Spinal cord (tissue), 10 donors: ENCODE measurements around the gene IL20RA. TPM values are rescaled to one million over a fixed set of nuclear protein-coding genes. Genes with fewer than 3 reads are reported as not detected.

Experiments used
- DNase-seq, 6 donors: peaks; one replicate each; pipeline versions ENCODE4 v3.0.0 to v3.0.0-alpha.2; 2013 to 2015; ENCODE audit warnings: low spot score in 6 of 6, low read depth in 4 of 6
- H3K27ac ChIP-seq: one replicate; pipeline ENCODE4 v1.5.1; 2013; ENCODE audit warnings: low read depth, low read length, control low read depth
- H3K27me3 ChIP-seq: one replicate; pipeline ENCODE4 v1.6.1; 2013; ENCODE audit warnings: low read length; ENCODE audit not compliant: control insufficient read depth, insufficient read depth
- H3K36me3 ChIP-seq: one replicate; pipeline ENCODE4 v1.6.1; 2013; ENCODE audit warnings: low read length; ENCODE audit not compliant: control insufficient read depth, insufficient read depth
- H3K4me1 ChIP-seq: one replicate; pipeline ENCODE4 v1.6.1; 2013; ENCODE audit warnings: low read length; ENCODE audit not compliant: control insufficient read depth, insufficient read depth
- H3K4me3 ChIP-seq: one replicate; pipeline ENCODE4 v1.5.1; 2013; ENCODE audit warnings: low read depth, low read length, control low read depth
- H3K9me3 ChIP-seq: one replicate; pipeline ENCODE4 v1.6.1; 2013; ENCODE audit warnings: low read length; ENCODE audit not compliant: control insufficient read depth, insufficient read depth
- WGBS: methylation state at CpG from one replicate; pipeline ENCODE4 v1.1.5; 2013; ENCODE audit warnings: missing lambda C conversion rate; ENCODE audit not compliant: insufficient coverage; 5-methylcytosine and 5-hydroxymethylcytosine counted together
- polyA plus RNA-seq, 2 donors: library from polyadenylated mRNA; unstranded; fragments of 120-200 nt; gene quantifications; one replicate each; pipeline ENCODE4 v1.2.1, GENCODE V29; 2013; ENCODE audit not compliant: insufficient read length in 2 of 2
- total RNA-seq, 2 donors: library from RNA; depleted of rRNA in 1 of 2; stranded (reverse); fragments of 120-200 nt in 1 of 2; fragments of >200 nt in 1 of 2; gene quantifications; one replicate each; pipeline versions ENCODE4 v1.2.3 to v1.2.4, GENCODE V29; 2013 to 2014
- donor health status: healthy.

IL20RA gene
- total and polyA plus RNA-seq, 4 donors: 0.99 to 1.7 (median 1.2) TPM

GRCh38 chr6:137013031-137013430, 31.7 kb downstream of the IL20RA start:
- Histone ChIP-seq H3K4me3 (no peak overlapping the region), H3K9me3 (no peaks in the 10 kb centered on the region), H3K27ac (no peak overlapping the region), H3K4me1 (no peaks in the 10 kb centered on the region), H3K36me3 (no peaks in the 10 kb centered on the region), H3K27me3 (no peaks in the 10 kb centered on the region)
- 50% methylated on average over 1 of the region's 1 CpG for WGBS
- no peak for DNase-seq

- H3K4me3 ChIP-seq: no peak overlapping the region
- 70% methylated on average over 2 of the region's 2 CpGs for WGBS
- H3K36me3 ChIP-seq: no peaks in the 10 kb centered on the region
- H3K4me1 ChIP-seq: no peaks in the 10 kb centered on the region
- H3K9me3 ChIP-seq: no peaks in the 10 kb centered on the region
- no peak for DNase-seq
- H3K27me3 ChIP-seq: no peaks in the 10 kb centered on the region
- no peak overlapping the region for H3K27ac ChIP-seq
Observed at GRCh38 chr6:137011406-137011805, 33.4 kb downstream of the IL20RA start.

GRCh38 chr6:137010128-137010718, 34.5 kb downstream of the IL20RA start:
- WGBS: 83% methylated on average over 1 of the region's 4 CpGs
- H3K4me1 ChIP-seq: no peaks in the 10 kb centered on the region
- H3K9me3 ChIP-seq: no peaks in the 10 kb centered on the region
- no peak overlapping the region for H3K4me3 ChIP-seq
- no peak for DNase-seq
- no peaks in the 10 kb centered on the region for H3K27me3 ChIP-seq
- no peak overlapping the region for H3K27ac ChIP-seq
- H3K36me3 ChIP-seq: no peaks in the 10 kb centered on the region

- DNase-seq: no peak
- H3K27me3 ChIP-seq: no peaks in the 10 kb centered on the region
- H3K4me3 ChIP-seq: no peak overlapping the region
- H3K9me3 ChIP-seq: no peaks in the 10 kb centered on the region
- H3K4me1 ChIP-seq: no peaks in the 10 kb centered on the region
- no peak overlapping the region for H3K27ac ChIP-seq
- WGBS: 80% methylated on average over 9 of the region's 9 CpGs
- no peaks in the 10 kb centered on the region for H3K36me3 ChIP-seq
Observed at GRCh38 chr6:137008204-137008603, 36.6 kb downstream of the IL20RA start.

GRCh38 chr6:137006056-137006455, 38.7 kb downstream of the IL20RA start:
- no peak for DNase-seq
- 93% methylated on average over 7 of the region's 9 CpGs for WGBS
- Histone ChIP-seq H3K4me3 (no peak overlapping the region), H3K27me3 (peaks cover 7% of the 10 kb centered on the region), H3K9me3 (no peaks in the 10 kb centered on the region), H3K27ac (no peak overlapping the region), H3K36me3 (no peaks in the 10 kb centered on the region), H3K4me1 (no peaks in the 10 kb centered on the region)

- DNase-seq: no peak
- 90% methylated on average over 4 of the region's 6 CpGs for WGBS
- Histone ChIP-seq H3K27me3 (peaks cover 7% of the 10 kb centered on the region), H3K9me3 (no peaks in the 10 kb centered on the region), H3K4me3 (no peak overlapping the region), H3K36me3 (no peaks in the 10 kb centered on the region), H3K4me1 (no peaks in the 10 kb centered on the region), H3K27ac (no peak overlapping the region)
Observed at GRCh38 chr6:137005073-137005472, 39.7 kb downstream of the IL20RA start.

- WGBS: 97% methylated on average over 3 of the region's 3 CpGs
- Histone ChIP-seq H3K4me3 (no peak overlapping the region), H3K36me3 (no peaks in the 10 kb centered on the region), H3K9me3 (no peaks in the 10 kb centered on the region), H3K27me3 (peaks cover 7% of the 10 kb centered on the region), H3K27ac (no peak overlapping the region), H3K4me1 (no peaks in the 10 kb centered on the region)
- no peak for DNase-seq
Observed at GRCh38 chr6:137002505-137002904, 42.3 kb downstream of the IL20RA start.

GRCh38 chr6:137001977-137002302, 42.8 kb downstream of the IL20RA start:
- Histone ChIP-seq H3K4me1 (no peaks in the 10 kb centered on the region), H3K4me3 (no peak overlapping the region), H3K27me3 (peaks cover 7% of the 10 kb centered on the region), H3K36me3 (no peaks in the 10 kb centered on the region), H3K9me3 (no peaks in the 10 kb centered on the region), H3K27ac (no peak overlapping the region)
- DNase-seq: no peak
- 53% methylated on average over 3 of the region's 7 CpGs for WGBS

- 33% methylated on average over 11 of the region's 17 CpGs for WGBS
- no peaks in the 10 kb centered on the region for H3K4me1 ChIP-seq
- no peak overlapping the region for H3K4me3 ChIP-seq
Observed at GRCh38 chr6:137001299-137001976, 43.3 kb downstream of the IL20RA start.

GRCh38 chr6:137000825-137001224, 43.9 kb downstream of the IL20RA start:
- DNase-seq: no peak
- no CpG with 5 or more reads among the region's 3 CpGs for WGBS
- H3K36me3 ChIP-seq: no peaks in the 10 kb centered on the region

More at GRCh38 chr6:137001299-137001976, 43.3 kb downstream of the IL20RA start:
- no peak overlapping the region for H3K27ac ChIP-seq
- peaks cover 7% of the 10 kb centered on the region for H3K27me3 ChIP-seq
- no peaks in the 10 kb centered on the region for H3K36me3 ChIP-seq
- DNase-seq: no peak
- no peaks in the 10 kb centered on the region for H3K9me3 ChIP-seq

More at GRCh38 chr6:137000825-137001224, 43.9 kb downstream of the IL20RA start:
- no peaks in the 10 kb centered on the region for H3K4me1 ChIP-seq
- no peaks in the 10 kb centered on the region for H3K9me3 ChIP-seq
- H3K4me3 ChIP-seq: no peak overlapping the region
- H3K27me3 ChIP-seq: peaks cover 7% of the 10 kb centered on the region
- H3K27ac ChIP-seq: no peak overlapping the region
